K562 (cell line): ENCODE measurements around the gene DNAJC13. TPM values are rescaled to one million over a fixed set of nuclear protein-coding genes. Genes with fewer than 3 reads are reported as not detected.
A peak's percentile ranks its signal among the peaks of the same experiment; 100 is the strongest.

Experiments
- ATAC-seq: fragments of 200-7000 bp; cut with Tn5 transposase; 3 replicates; pipeline ENCODE4 v1.9.1; 2020; ENCODE audit warnings: moderate library complexity
- BruUV-seq: library from RNA; stranded (reverse); fragments of 400-500 nt; replicated peaks from 2 replicates; lab custom pipeline; 2021; lab: Mats Ljungman, UMichigan
- CTCF ChIA-PET: fragments of 300-600 bp; formaldehyde crosslinking; extraction: SDS; loops from one replicate; lab custom pipeline; 2021; ENCODE audit warnings: low intra/inter-chr PET ratio; lab: Yijun Ruan, JAX
- POLR2A ChIA-PET: fragments of 300-600, 350-650 bp; sonication (Branson Sonifier 250); formaldehyde crosslinking; extraction: SDS; loops from one replicate; lab custom pipeline; 2021; ENCODE audit warnings: antibody characterized with exemption, inconsistent platforms; lab: Yijun Ruan, JAX
- DNase-seq, 4 experiments: peaks; one replicate each; pipeline versions ENCODE4 v3.0.0 to v3.0.0-alpha.2; 2011 to 2018; ENCODE audit warnings: low spot score in 3 of 4, mixed read lengths in 3 of 4; ENCODE audit errors: extremely low read depth in 1 of 4
- FAIRE-seq: peaks from 2 replicates; lab custom pipeline; 2011; peaks lifted over from hg19 to GRCh38; lab: Jason Lieb, UNC
- H2AFZ ChIP-seq: 2 replicates; pipeline ENCODE4 v1.6.0; 2011; ENCODE audit warnings: low read depth, low read length, control low read depth, inconsistent platforms
- H3K27ac ChIP-seq: fragments of 200-600 bp; 3 replicates; pipeline ENCODE4 v1.8.0; 2011; ENCODE audit warnings: low read depth, mild to moderate bottlenecking, control low read depth, inconsistent platforms, low read length, moderate library complexity, mixed read lengths; ENCODE audit errors: extremely low read depth
- H3K27me3 ChIP-seq, 2 experiments: fragments of 300-600 bp in 1 of 2; 2 replicates in 1 of 2; 3 replicates in 1 of 2; pipeline versions ENCODE4 v1.6.0 to v1.8.0; 2011; ENCODE audit warnings: inconsistent platforms in 2 of 2, low read length in 2 of 2, mild to moderate bottlenecking in 1 of 2, mixed read lengths in 1 of 2, moderate library complexity in 1 of 2; ENCODE audit not compliant: control insufficient read depth in 2 of 2, insufficient read depth in 2 of 2
- H3K36me3 ChIP-seq: fragments of 300-600 bp; 3 replicates; pipeline ENCODE4 v1.8.0; 2011; ENCODE audit warnings: mild to moderate bottlenecking, low read length, inconsistent platforms; ENCODE audit not compliant: control insufficient read depth, insufficient read depth
- H3K4me1 ChIP-seq, 2 experiments: fragments of 200-600 bp in 1 of 2; replicated peaks in 1 of 2; 2 replicates in 1 of 2; 3 replicates in 1 of 2; pipeline versions ENCODE4 v1.5.1 to v1.8.0; 2011; ENCODE audit warnings: inconsistent platforms in 2 of 2, low read length in 2 of 2, mild to moderate bottlenecking in 1 of 2, mixed read lengths in 1 of 2, moderate library complexity in 1 of 2; ENCODE audit not compliant: control insufficient read depth in 2 of 2, insufficient read depth in 2 of 2
- H3K4me2 ChIP-seq: 2 replicates; pipeline ENCODE4 v1.6.1; 2011; ENCODE audit warnings: low read length, control low read depth, inconsistent platforms, mixed read lengths; ENCODE audit not compliant: insufficient read depth
- H3K4me3 ChIP-seq: fragments of 200-600 bp; sonication (generic), shearing (Covaris generic); 2 replicates; pipeline ENCODE4 v1.5.1; 2016; ENCODE audit warnings: control low read depth, inconsistent platforms
- H3K79me2 ChIP-seq: fragments of 200-600 bp; 3 replicates; pipeline ENCODE4 v1.8.0; 2011; ENCODE audit warnings: low read length, inconsistent platforms; ENCODE audit not compliant: control insufficient read depth, insufficient read depth
- H3K9ac ChIP-seq, 2 experiments: 2 replicates each; pipeline versions ENCODE4 v1.6.0 to v1.6.1; 2011; ENCODE audit warnings: low read depth in 2 of 2, low read length in 2 of 2, control low read depth in 1 of 2, inconsistent platforms in 1 of 2, mild to moderate bottlenecking in 1 of 2, mixed read lengths in 1 of 2; ENCODE audit not compliant: insufficient read depth in 1 of 2
- H3K9me1 ChIP-seq: one replicate; pipeline ENCODE4 v1.6.0; 2011; ENCODE audit warnings: inconsistent platforms, mild to moderate bottlenecking, low read length, moderate library complexity; ENCODE audit not compliant: control insufficient read depth, insufficient read depth
- H3K9me3 ChIP-seq: replicated peaks from 2 replicates; pipeline ENCODE4 v1.5.1; 2011; ENCODE audit warnings: low read depth, low read length, inconsistent platforms; ENCODE audit not compliant: control insufficient read depth, insufficient read depth
- H4K20me1 ChIP-seq: replicated peaks from 2 replicates; pipeline ENCODE4 v1.6.1; 2011; ENCODE audit warnings: low read length, inconsistent platforms, mixed read lengths; ENCODE audit not compliant: control insufficient read depth, insufficient read depth
- BACH1 ChIP-seq: fragments of 200-800 bp; sonication (Bioruptor generic); IDR thresholded peaks from 2 replicates; pipeline ENCODE4 v1.6.1; 2016; ENCODE audit warnings: missing genetic modification characterization, missing compliant biosample characterization
- DEAF1 ChIP-seq: fragments of 450-650 bp; formaldehyde crosslinking; IDR thresholded peaks from 2 replicates; pipeline ENCODE4 v1.4.0; 2020; ENCODE audit warnings: mild to moderate bottlenecking, moderate library complexity
- ELF1 ChIP-seq: fragments of 200-800 bp; sonication (Bioruptor generic); IDR thresholded peaks from 2 replicates; pipeline ENCODE4 v1.6.1; 2016; ENCODE audit warnings: missing genetic modification characterization, missing compliant biosample characterization
- FOXJ3 ChIP-seq: sonication (generic); formaldehyde crosslinking; IDR thresholded peaks from 2 replicates; pipeline ENCODE4 v1.4.0; 2020; ENCODE audit warnings: mild to moderate bottlenecking, missing genetic modification reagents
- HCFC1 ChIP-seq: IDR thresholded peaks from 2 replicates; pipeline ENCODE4 v1.6.1; 2012; ENCODE audit warnings: low read depth, low read length, improper control_type of control experiment
- JUND ChIP-seq, 2 experiments: IDR thresholded peaks; 2 replicates in 1 of 2; 3 replicates in 1 of 2; pipeline ENCODE4 v1.6.1; 2011; ENCODE audit warnings: borderline replicate concordance in 2 of 2, low read depth in 2 of 2, low read length in 2 of 2, improper control_type of control experiment in 1 of 2, missing biosample characterization in 1 of 2, missing genetic modification characterization in 1 of 2, missing genetic modification reagents in 1 of 2
- MEIS2 ChIP-seq: fragments of 450-650 bp; IDR thresholded peaks from 2 replicates; pipeline ENCODE4 v1.6.1; 2014; ENCODE audit warnings: mild to moderate bottlenecking; ENCODE audit not compliant: partially characterized antibody
- NEUROD1 ChIP-seq: fragments of 150-350 bp; IDR thresholded peaks from 2 replicates; pipeline ENCODE4 v1.6.1; 2014; ENCODE audit warnings: borderline replicate concordance, low read length, low read depth; ENCODE audit not compliant: partially characterized antibody
- SMARCB1 ChIP-seq: IDR thresholded peaks from 2 replicates; pipeline ENCODE4 v1.6.1; 2011; ENCODE audit warnings: improper control_type of control experiment, low read depth; ENCODE audit not compliant: insufficient read length
- TAF1 ChIP-seq: IDR thresholded peaks from 2 replicates; pipeline ENCODE4 v1.6.1; 2011; ENCODE audit warnings: mild to moderate bottlenecking, low read length, moderate library complexity; ENCODE audit not compliant: insufficient read depth, control insufficient read depth, severe bottlenecking; ENCODE audit errors: extremely low read depth
- TEAD1 ChIP-seq, 2 experiments: fragments of 450-650 bp in 1 of 2; sonication (generic) in 1 of 2; formaldehyde crosslinking; IDR thresholded peaks; 2 replicates each; pipeline versions ENCODE4 v1.4.0 to v1.8.0; 2020 to 2022; ENCODE audit warnings: mild to moderate bottlenecking in 2 of 2, missing genetic modification reagents in 1 of 2
- TFAM ChIP-seq: fragments of 250-450 bp; sonication (Bioruptor Pico); conservative IDR thresholded peaks from 2 replicates; pipeline ENCODE4 v1.5.0; 2021; ENCODE audit warnings: mild to moderate bottlenecking, moderate library complexity
- XRCC3 ChIP-seq: fragments of 450-650 bp; IDR thresholded peaks from 2 replicates; pipeline ENCODE4 v1.6.1; 2017; ENCODE audit warnings: mild to moderate bottlenecking, moderate library complexity
- ZNF146 ChIP-seq: IDR thresholded peaks from one replicate; pipeline ENCODE4 v1.6.1; 2018; ENCODE audit warnings: missing compliant biosample characterization; ENCODE audit not compliant: unreplicated experiment
- ZNF316 ChIP-seq: fragments of 450-650 bp; IDR thresholded peaks from 2 replicates; pipeline ENCODE4 v1.6.1; 2016
- ZNF695 ChIP-seq: fragments of 450-650 bp; formaldehyde crosslinking; IDR thresholded peaks from 2 replicates; pipeline ENCODE4 v1.4.0; 2020; ENCODE audit warnings: mild to moderate bottlenecking, moderate library complexity
- WGBS: fragments of 100-300 bp; shearing (Covaris generic); methylation state at CpG from one replicate; pipeline ENCODE4 v1.1.6; 2016; ENCODE audit warnings: low coverage, mixed read lengths; ENCODE audit not compliant: insufficient coverage; ENCODE audit errors: missing lambda C conversion rate; 5-methylcytosine and 5-hydroxymethylcytosine counted together
- in situ Hi-C: fragments of 300-500 bp; cut with MboI; formaldehyde crosslinking; loops from 4 replicates; pipeline ENCODE4 v1.15.0; 2018; ENCODE audit warnings: inconsistent platforms, mixed read lengths
- intact Hi-C: fragments of 100-400 bp; cut with micrococcal nuclease; formaldehyde crosslinking; loops from 2 replicates; pipeline ENCODE4 v1.14.2; 2022
- polyA plus RNA-seq, 8 experiments: library from polyadenylated mRNA; depleted of rRNA in 4 of 8; stranded (reverse) in 5 of 8; unstranded in 3 of 8; fragments of >200 nt; fragmentation: Nextera tagmentation in 2 of 8; fragmentation: Illumina TruSeq in 1 of 8; extraction: Ambion mirVana in 2 of 8; extraction: Trizol in 1 of 8; gene quantifications; 2 replicates each; pipeline versions ENCODE4 v1.2.1 to v1.2.3, GENCODE V29; 2011 to 2014; ENCODE audit warnings: inconsistent platforms in 1 of 8, missing spikeins in 1 of 8
- total RNA-seq, 7 experiments: library from RNA; depleted of rRNA in 6 of 7; stranded (reverse); fragments of >200 nt in 6 of 7; fragmentation: Illumina TruSeq in 2 of 7; extraction: Trizol in 2 of 7; gene quantifications; 2 replicates each; pipeline versions ENCODE4 v1.2.1 to v1.2.3, GENCODE V29; 2011 to 2021; ENCODE audit warnings: low replicate concordance in 1 of 7

Gene DNAJC13
- total and polyA plus RNA-seq, 9 of the 15 experiments (the other 6 are each of a cell fraction or from before 2014, with no cell fraction given), result 2.9 to 17.1 (median 10.2) TPM

- TF ChIP-seq DEAF1, result peak; percentile 53; the same call in 1 of the 2 replicates
- TF ChIP-seq, all 486 proteins: peak for 5
Observed at GRCh38 chr3:132399054-132399929, 18.0 kb upstream of the DNAJC13 start (continued).

- no peak for FAIRE-seq
- no TSS peak for BruUV-seq
Observed at GRCh38 chr3:132401255-132401654, 16.0 kb upstream of the DNAJC13 start.

More at GRCh38 chr3:132401255-132401654, 16.0 kb upstream of the DNAJC13 start:
- in situ Hi-C loops (loop anchor here (5.0 kb wide), 1 partner anchor 54 kb away; no protein-coding TSS in a partner anchor), intact Hi-C loops (no loop called here)
- 9% methylated on average over 12 of the region's 13 CpGs for WGBS
- DNase-seq (no peak), ATAC-seq (no peak)
- H3K4me3 ChIP-seq, result no peak overlapping the region
- no peak for TF ChIP-seq TFAM (CRISPR knock-in tag)
- no peak for TF ChIP-seq ELF1 (tag)
- no peak for TF ChIP-seq BACH1 (tag)
- no peak for TF ChIP-seq TAF1
- no peak for TF ChIP-seq TEAD1 (CRISPR knock-in tag; IDR thresholded peaks at IDR 0.05)
- no peak for TF ChIP-seq FOXJ3 (CRISPR knock-in tag)
- TF ChIP-seq HCFC1, result no peak
- no peak for TF ChIP-seq SMARCB1
- no peak for TF ChIP-seq ZNF695 (CRISPR knock-in tag)
- TF ChIP-seq NEUROD1, result no peak
- TF ChIP-seq XRCC3, result no peak
- no peak for TF ChIP-seq ZNF146
- TF ChIP-seq ZNF316, result no peak
- no peak for TF ChIP-seq JUND (IDR thresholded peaks at IDR 0.05; ENCODE audit: borderline replicate concordance, low read depth, low read length)
- no peak for TF ChIP-seq JUND (tag; IDR thresholded peaks at IDR 0.05; ENCODE audit: borderline replicate concordance, low read depth, low read length)
- TF ChIP-seq MEIS2, result no peak
- H3K9me1 ChIP-seq, result no peaks in the 10 kb centered on the region
- no peak overlapping the region for H2AFZ ChIP-seq
- ChIA-PET CTCF (no interaction called here), POLR2A (no interaction called here)
- no peak overlapping the region for H3K27ac ChIP-seq
- no peaks in the 10 kb centered on the region for H3K9me3 ChIP-seq
- H3K9ac ChIP-seq, result no peak overlapping the region
- H3K36me3 ChIP-seq, result no peaks in the 10 kb centered on the region
- H3K4me2 ChIP-seq, result no peak overlapping the region
- H4K20me1 ChIP-seq, result no peaks in the 10 kb centered on the region
- H3K79me2 ChIP-seq, result no peaks in the 10 kb centered on the region
- peaks cover 0 to 7% of the 10 kb centered on the region in 2 experiments; a peak in 1 of 5 replicates for H3K27me3 ChIP-seq
- H3K4me1 ChIP-seq, result peaks cover 0 to under 1% of the 10 kb centered on the region in 2 experiments; a peak in 1 of 5 replicates
